Type B pancreatic cell (in vitro differentiated cells): ENCODE data around the gene DAAM2. TPM values are rescaled to one million over a fixed set of nuclear protein-coding genes. Genes with fewer than 3 reads are reported as not detected.

Experiments
- DNase-seq: peaks from one replicate; pipeline ENCODE4 v3.0.0; 2021; ENCODE audit warnings: mixed read lengths; ENCODE audit not compliant: unreplicated experiment; ENCODE audit errors: extremely low spot score
- H3K27ac Mint-ChIP-seq: 2 replicates; pipeline ENCODE4 v1.8.0; 2021; ENCODE audit warnings: mild to moderate bottlenecking, mixed read lengths
- H3K27me3 Mint-ChIP-seq: 2 replicates; pipeline ENCODE4 v1.8.0; 2021; ENCODE audit warnings: mixed read lengths
- H3K36me3 Mint-ChIP-seq: 2 replicates; pipeline ENCODE4 v1.8.0; 2021; ENCODE audit warnings: mixed read lengths
- H3K4me1 Mint-ChIP-seq: one replicate; pipeline ENCODE4 v1.8.0; 2021; ENCODE audit warnings: mixed read lengths; ENCODE audit not compliant: unreplicated experiment
- H3K4me3 Mint-ChIP-seq: 2 replicates; pipeline ENCODE4 v1.8.0; 2021; ENCODE audit warnings: mild to moderate bottlenecking, mixed read lengths
- H3K9me3 Mint-ChIP-seq: 2 replicates; pipeline ENCODE4 v1.8.0; 2021; ENCODE audit warnings: mixed read lengths
- CTCF ChIP-seq: fragments of 200-600 bp; sonication (generic); conservative IDR thresholded peaks from 2 replicates; pipeline ENCODE4 v1.5.0; 2021; ENCODE audit warnings: antibody characterized with exemption, mild to moderate bottlenecking
- total RNA-seq: library from RNA; stranded (reverse); gene quantifications from 2 replicates; pipeline ENCODE4 v1.2.1, GENCODE V29; 2021; ENCODE audit warnings: low replicate concordance

Gene DAAM2
- total RNA-seq, 1 donor from 2014 or later: 22.6 TPM

GRCh38 chr6:39901116-39901655 is 109.0 kb downstream of the DAAM2 start:
- Mint-ChIP-seq H3K27ac (no peak overlapping the region), H3K27me3 (peaks cover 2% of the 10 kb centered on the region), H3K4me3 (no peak overlapping the region), H3K9me3 (no peaks in the 10 kb centered on the region), H3K36me3 (peaks cover 7% of the 10 kb centered on the region), H3K4me1 (no peaks in the 10 kb centered on the region)
- no peak for DNase-seq
- TF ChIP-seq CTCF: no peak

- Mint-ChIP-seq H3K36me3 (peaks cover 7% of the 10 kb centered on the region), H3K27ac (no peak overlapping the region)
These were observed 109.5 kb downstream of the DAAM2 start for GRCh38 chr6:39901670-39902069.

GRCh38 chr6:39902136-39902535 is 110.0 kb downstream of the DAAM2 start:
- Mint-ChIP-seq H3K27me3 (peaks cover 2% of the 10 kb centered on the region), H3K9me3 (no peaks in the 10 kb centered on the region), H3K4me1 (no peaks in the 10 kb centered on the region), H3K36me3 (peaks cover 8% of the 10 kb centered on the region), H3K27ac (no peak overlapping the region), H3K4me3 (no peak overlapping the region)
- no peak for TF ChIP-seq CTCF
- DNase-seq: no peak

More at GRCh38 chr6:39901670-39902069, 109.5 kb downstream of the DAAM2 start:
- Mint-ChIP-seq H3K27me3 (peaks cover 2% of the 10 kb centered on the region), H3K4me1 (no peaks in the 10 kb centered on the region), H3K4me3 (no peak overlapping the region), H3K9me3 (no peaks in the 10 kb centered on the region)
- no peak for DNase-seq
- no peak for TF ChIP-seq CTCF

GRCh38 chr6:39902786-39903465 is 110.8 kb downstream of the DAAM2 start:
- Mint-ChIP-seq H3K27ac (no peak overlapping the region), H3K36me3 (peaks cover 8% of the 10 kb centered on the region)

GRCh38 chr6:39903656-39904055 is 111.5 kb downstream of the DAAM2 start:
- Mint-ChIP-seq H3K4me3 (no peak overlapping the region), H3K4me1 (no peaks in the 10 kb centered on the region), H3K27me3 (peaks cover 2% of the 10 kb centered on the region), H3K27ac (no peak overlapping the region), H3K9me3 (no peaks in the 10 kb centered on the region), H3K36me3 (peaks cover 8% of the 10 kb centered on the region)
- DNase-seq: no peak
- TF ChIP-seq CTCF: no peak

More at GRCh38 chr6:39902786-39903465, 110.8 kb downstream of the DAAM2 start:
- Mint-ChIP-seq H3K9me3 (no peaks in the 10 kb centered on the region), H3K4me1 (no peaks in the 10 kb centered on the region), H3K4me3 (no peak overlapping the region), H3K27me3 (peaks cover 2% of the 10 kb centered on the region)
- DNase-seq: no peak
- TF ChIP-seq CTCF: no peak
